Right atrium auricular region (tissue), 2 donors: ENCODE results near the gene HOXA3. TPM values are rescaled to one million over a fixed set of nuclear protein-coding genes. Genes with fewer than 3 reads are reported as not detected.

Source experiments
- DNase-seq: peaks from one replicate; pipeline ENCODE4 v3.0.0-alpha.2; 2019; ENCODE audit warnings: low spot score
- H3K27ac ChIP-seq, 2 donors: fragments of 200-600 bp; sonication (generic); 1 replicate in 1 of 2; 2 replicates in 1 of 2; pipeline ENCODE4 v1.5.1; 2016 to 2019
- H3K27me3 ChIP-seq, 2 donors: fragments of 200-600 bp; sonication (generic); one replicate each; pipeline versions ENCODE4 v1.5.1 to v1.6.0; 2017 to 2019
- H3K36me3 ChIP-seq: fragments of 200-600 bp; sonication (generic); one replicate; pipeline ENCODE4 v1.5.1; 2016
- H3K4me1 ChIP-seq, 2 donors: fragments of 200-600 bp; sonication (generic); one replicate each; pipeline versions ENCODE4 v1.5.1 to v1.6.0; 2017 to 2019
- H3K4me3 ChIP-seq, 2 donors: fragments of 200-600 bp; sonication (generic); 1 replicate in 1 of 2; 2 replicates in 1 of 2; pipeline ENCODE4 v1.5.1; 2017 to 2019; ENCODE audit warnings: mild to moderate bottlenecking in 1 of 2, moderate library complexity in 1 of 2
- H3K9me3 ChIP-seq, 2 donors: fragments of 200-600 bp; sonication (generic); one replicate each; pipeline ENCODE4 v1.5.1; 2019
- total RNA-seq, 2 donors: library from RNA; depleted of rRNA; stranded (reverse); fragments of >200 nt; gene quantifications; one replicate each; pipeline ENCODE4 v1.1.0, GENCODE V29; 2016
- TF ChIP-seq, protein P1 (sequence below), 2 donors: fragments of 200-600 bp; sonication (generic); IDR thresholded peaks; one replicate each; pipeline ENCODE4 v1.5.1; 2019; ENCODE audit warnings: antibody characterized with exemption in 2 of 2

Gene HOXA3
- total RNA-seq, 2 donors from 2014 or later: 0.28 to 0.30 TPM

- no peaks in the 10 kb centered on the region for H3K9me3 ChIP-seq
- no peak overlapping the region for H3K4me3 ChIP-seq
- TF ChIP-seq, protein P1, sequence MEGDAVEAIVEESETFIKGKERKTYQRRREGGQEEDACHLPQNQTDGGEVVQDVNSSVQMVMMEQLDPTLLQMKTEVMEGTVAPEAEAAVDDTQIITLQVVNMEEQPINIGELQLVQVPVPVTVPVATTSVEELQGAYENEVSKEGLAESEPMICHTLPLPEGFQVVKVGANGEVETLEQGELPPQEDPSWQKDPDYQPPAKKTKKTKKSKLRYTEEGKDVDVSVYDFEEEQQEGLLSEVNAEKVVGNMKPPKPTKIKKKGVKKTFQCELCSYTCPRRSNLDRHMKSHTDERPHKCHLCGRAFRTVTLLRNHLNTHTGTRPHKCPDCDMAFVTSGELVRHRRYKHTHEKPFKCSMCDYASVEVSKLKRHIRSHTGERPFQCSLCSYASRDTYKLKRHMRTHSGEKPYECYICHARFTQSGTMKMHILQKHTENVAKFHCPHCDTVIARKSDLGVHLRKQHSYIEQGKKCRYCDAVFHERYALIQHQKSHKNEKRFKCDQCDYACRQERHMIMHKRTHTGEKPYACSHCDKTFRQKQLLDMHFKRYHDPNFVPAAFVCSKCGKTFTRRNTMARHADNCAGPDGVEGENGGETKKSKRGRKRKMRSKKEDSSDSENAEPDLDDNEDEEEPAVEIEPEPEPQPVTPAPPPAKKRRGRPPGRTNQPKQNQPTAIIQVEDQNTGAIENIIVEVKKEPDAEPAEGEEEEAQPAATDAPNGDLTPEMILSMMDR (IDR thresholded peaks at IDR 0.05): no peak
- no peaks in the 10 kb centered on the region for H3K36me3 ChIP-seq
- peaks cover 0 to 2% of the 10 kb centered on the region in 2 donors for H3K4me1 ChIP-seq
- DNase-seq: no peak
- peaks cover 8 to 32% of the 10 kb centered on the region in 2 donors for H3K27me3 ChIP-seq
- H3K27ac ChIP-seq: no peak overlapping the region
These were observed 29.3 kb downstream of the HOXA3 start for GRCh38 chr7:27123007-27123476.

DNA sequence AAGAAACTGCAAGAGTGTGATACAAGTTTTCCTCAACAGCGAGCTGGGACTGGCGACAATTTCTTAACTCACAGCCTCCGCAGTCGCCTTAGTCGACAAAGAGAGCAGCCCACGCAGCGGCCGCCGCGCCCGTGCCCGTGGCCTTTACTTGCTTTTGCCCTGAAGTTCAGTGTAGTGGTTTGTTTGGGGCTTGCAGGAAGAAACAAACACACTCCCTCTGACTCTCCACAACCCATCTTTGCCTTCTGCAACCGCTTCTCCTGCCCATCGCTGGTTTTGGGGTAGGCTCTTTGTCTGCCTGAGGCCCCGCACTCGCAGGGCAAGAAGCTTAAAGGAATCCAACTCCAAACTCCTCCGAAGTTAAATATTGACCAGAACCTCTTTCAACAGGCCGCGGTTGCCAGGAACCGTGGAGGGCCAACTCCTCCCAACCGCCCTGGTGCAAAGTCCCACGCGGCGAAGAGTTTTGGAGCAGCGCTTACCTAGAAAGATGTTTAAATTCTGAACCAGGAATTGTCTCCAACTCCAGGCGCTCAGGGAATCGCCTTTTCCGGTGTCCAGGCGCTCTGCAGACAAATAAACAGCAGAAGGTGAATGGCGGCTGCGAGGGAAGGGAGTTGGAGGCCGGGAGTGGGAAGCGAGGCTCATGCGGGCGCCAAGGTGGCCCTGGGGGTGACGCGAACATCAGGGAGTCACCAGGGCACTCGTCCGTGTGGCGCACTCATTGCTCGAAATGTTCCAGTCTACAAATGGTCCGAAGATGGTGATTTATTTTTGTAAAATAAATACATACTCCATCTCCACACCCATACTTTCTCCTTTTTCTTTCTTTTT, 30.1 kb downstream of the HOXA3 start:
- TF ChIP-seq, protein P1 (IDR thresholded peaks at IDR 0.05): no peak
- H3K36me3 ChIP-seq: no peaks in the 10 kb centered on the region
- DNase-seq: no peak
- no peaks in the 10 kb centered on the region for H3K9me3 ChIP-seq
- no peak overlapping the region for H3K4me3 ChIP-seq
- H3K4me1 ChIP-seq: peaks cover 0 to 10% of the 10 kb centered on the region in 2 donors
- no peak overlapping the region for H3K27ac ChIP-seq
- H3K27me3 ChIP-seq: peaks cover 8 to 38% of the 10 kb centered on the region in 2 donors

DNA sequence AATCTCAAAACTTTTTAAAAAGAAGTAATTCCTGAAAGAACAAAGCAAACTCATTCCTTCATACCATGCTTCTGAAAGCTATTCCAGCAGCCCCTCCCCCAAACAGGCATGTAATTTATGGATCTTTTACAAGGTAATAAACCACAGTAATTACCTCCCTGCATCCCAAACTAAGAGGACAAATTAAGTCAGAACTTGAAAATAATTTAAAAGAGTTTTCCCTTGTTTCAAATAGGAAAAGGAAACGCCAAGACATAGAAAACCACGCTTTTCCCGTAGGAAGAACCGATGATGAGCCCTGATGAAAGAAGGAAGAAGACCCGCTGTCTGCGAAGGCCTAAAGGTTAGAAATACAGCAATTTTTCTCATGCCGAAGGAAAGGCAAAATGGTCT, 30.7 kb downstream of the HOXA3 start:
- TF ChIP-seq, protein P1 (IDR thresholded peaks at IDR 0.05): no peak
- H3K4me3 ChIP-seq: no peak overlapping the region
- H3K27me3 ChIP-seq: peaks cover 8 to 38% of the 10 kb centered on the region in 2 donors
- H3K36me3 ChIP-seq: no peaks in the 10 kb centered on the region
- no peaks in the 10 kb centered on the region for H3K9me3 ChIP-seq
- H3K27ac ChIP-seq: no peak overlapping the region
- DNase-seq: no peak
- peaks cover 0 to 12% of the 10 kb centered on the region in 2 donors for H3K4me1 ChIP-seq

DNA sequence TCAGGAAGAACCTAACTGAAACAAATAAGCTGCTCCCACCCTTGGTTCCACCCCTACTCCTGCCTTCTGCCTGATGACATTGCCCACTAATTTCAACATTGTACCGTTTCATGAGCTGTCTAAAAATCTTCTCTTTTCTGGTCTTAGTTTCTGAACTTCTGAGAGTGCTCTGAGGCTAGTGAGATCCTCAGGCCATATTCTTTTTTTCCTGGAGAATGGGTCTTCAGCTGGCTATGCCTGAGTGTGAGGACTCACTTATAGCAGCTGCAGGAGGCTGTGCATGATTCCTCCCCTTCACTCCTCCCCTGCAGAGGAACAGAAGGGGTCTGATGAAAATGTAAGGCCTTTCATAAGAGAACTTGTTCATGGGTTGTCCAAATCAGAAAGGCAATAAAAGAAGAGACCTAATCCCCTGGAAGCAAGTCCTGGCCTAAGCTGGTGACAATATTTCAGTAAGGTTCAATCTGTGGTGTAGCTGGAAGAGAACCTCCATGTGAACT, 32.9 kb downstream of the HOXA3 start:
- Histone ChIP-seq H3K36me3 (no peaks in the 10 kb centered on the region), H3K9me3 (no peaks in the 10 kb centered on the region), H3K4me1 (peaks cover 0 to 23% of the 10 kb centered on the region in 2 donors), H3K4me3 (no peak overlapping the region), H3K27ac (no peak overlapping the region), H3K27me3 (peaks cover 17 to 43% of the 10 kb centered on the region in 2 donors)
- TF ChIP-seq, protein P1 (IDR thresholded peaks at IDR 0.05): no peak
- no peak for DNase-seq

DNA sequence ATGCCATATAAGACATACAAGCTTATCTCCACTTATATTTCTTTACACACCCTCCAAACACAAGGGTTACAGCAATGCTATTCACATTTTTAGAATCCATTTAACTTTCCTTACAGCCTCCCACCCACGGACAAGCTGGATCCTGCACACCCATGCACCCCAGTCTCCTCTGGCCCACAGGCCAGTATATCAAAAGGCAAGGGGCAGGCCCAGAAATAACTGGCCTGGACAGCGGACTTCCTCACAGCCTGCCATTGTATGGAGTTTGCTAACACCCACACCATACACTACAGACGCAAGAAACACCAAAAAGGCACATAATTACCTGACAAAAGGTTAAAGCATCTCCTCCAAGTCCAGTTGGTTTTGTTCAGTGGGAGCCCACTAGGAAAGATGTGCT, 33.8 kb downstream of the HOXA3 start:
- Histone ChIP-seq H3K27ac (peak overlapping the region in 1 of 2 donors; percentile 35), H3K36me3 (no peaks in the 10 kb centered on the region), H3K4me1 (peaks cover 0 to 23% of the 10 kb centered on the region in 2 donors), H3K4me3 (no peak overlapping the region), H3K9me3 (no peaks in the 10 kb centered on the region), H3K27me3 (peaks cover 17 to 42% of the 10 kb centered on the region in 2 donors)
- TF ChIP-seq, protein P1 (IDR thresholded peaks at IDR 0.05): no peak
- peak; percentile 21 for DNase-seq
